Endodermal cell (in vitro differentiated cells): ENCODE data around the gene SLC36A4. TPM values are rescaled to one million over a fixed set of nuclear protein-coding genes. Genes with fewer than 3 reads are reported as not detected.

Experiments used
- DNase-seq: peaks from one replicate; pipeline ENCODE4 v3.0.0-alpha.2; 2017
- H3K27ac ChIP-seq: 2 replicates; pipeline ENCODE4 v1.5.1; 2013; ENCODE audit warnings: mild to moderate bottlenecking, low read depth, low read length, moderate library complexity
- H3K27me3 ChIP-seq: 2 replicates; pipeline ENCODE4 v1.6.1; 2013; ENCODE audit warnings: mild to moderate bottlenecking, low read length, moderate library complexity; ENCODE audit not compliant: insufficient read depth, control insufficient read depth, poor library complexity, severe bottlenecking
- H3K36me3 ChIP-seq: 2 replicates; pipeline ENCODE4 v1.7.0; 2013; ENCODE audit warnings: mild to moderate bottlenecking, low read length, moderate library complexity; ENCODE audit not compliant: control insufficient read depth, insufficient read depth
- H3K4me1 ChIP-seq: one replicate; pipeline ENCODE4 v1.7.0; 2013; ENCODE audit warnings: low read length; ENCODE audit not compliant: control insufficient read depth, insufficient read depth
- H3K4me3 ChIP-seq: 2 replicates; pipeline ENCODE4 v1.5.1; 2013; ENCODE audit warnings: mild to moderate bottlenecking, low read length, moderate library complexity
- H3K9ac ChIP-seq: 2 replicates; pipeline ENCODE4 v1.6.1; 2013; ENCODE audit warnings: mild to moderate bottlenecking, low read length, moderate library complexity; ENCODE audit not compliant: poor library complexity, severe bottlenecking; ENCODE audit errors: extremely low read depth
- H3K9me3 ChIP-seq: 2 replicates; pipeline ENCODE4 v1.6.1; 2013; ENCODE audit warnings: mild to moderate bottlenecking, low read length, moderate library complexity; ENCODE audit not compliant: control insufficient read depth
- H3K27ac Mint-ChIP-seq: 2 replicates; pipeline ENCODE4 v1.8.0; 2020; ENCODE audit warnings: mixed read lengths
- H3K27me3 Mint-ChIP-seq: 2 replicates; pipeline ENCODE4 v1.8.0; 2021; ENCODE audit warnings: mild to moderate bottlenecking, mixed read lengths; ENCODE audit not compliant: insufficient read depth
- H3K36me3 Mint-ChIP-seq: 2 replicates; pipeline ENCODE4 v1.8.0; 2020; ENCODE audit warnings: low read depth, mixed read lengths
- H3K4me1 Mint-ChIP-seq: 2 replicates; pipeline ENCODE4 v1.8.0; 2020; ENCODE audit warnings: mixed read lengths
- H3K4me3 Mint-ChIP-seq: 2 replicates; pipeline ENCODE4 v1.8.0; 2020; ENCODE audit warnings: mild to moderate bottlenecking, moderate library complexity, mixed read lengths
- H3K9me3 Mint-ChIP-seq: 2 replicates; pipeline ENCODE4 v1.8.0; 2020; ENCODE audit warnings: mild to moderate bottlenecking, mixed read lengths
- WGBS, 2 experiments: methylation state at CpG; one replicate each; pipeline versions ENCODE4 v1.1.5 to v1.1.7; 2013; ENCODE audit warnings: missing lambda C conversion rate in 2 of 2, mixed read lengths in 1 of 2; ENCODE audit not compliant: insufficient coverage in 1 of 2, insufficient read length in 1 of 2; 5-methylcytosine and 5-hydroxymethylcytosine counted together
- total RNA-seq, 2 donors: library from RNA; stranded (reverse); fragmentation: NEBNext Ultra II Directional in 1 of 2; extraction: Animal tissue kit (Norgen Biotek cat#: 25700) in 1 of 2; gene quantifications; 2 replicates in 1 of 2; 3 replicates in 1 of 2; pipeline ENCODE4 v1.2.1, GENCODE V29; 2021
- TF ChIP-seq, protein P1 (sequence below): fragments of 200-600 bp; sonication (generic); conservative IDR thresholded peaks from 2 replicates; pipeline ENCODE4 v1.5.0; 2021; ENCODE audit warnings: antibody characterized with exemption, mild to moderate bottlenecking

Gene SLC36A4
- total RNA-seq, 2 donors from 2014 or later: 31.7 to 47.5 TPM

DNA sequence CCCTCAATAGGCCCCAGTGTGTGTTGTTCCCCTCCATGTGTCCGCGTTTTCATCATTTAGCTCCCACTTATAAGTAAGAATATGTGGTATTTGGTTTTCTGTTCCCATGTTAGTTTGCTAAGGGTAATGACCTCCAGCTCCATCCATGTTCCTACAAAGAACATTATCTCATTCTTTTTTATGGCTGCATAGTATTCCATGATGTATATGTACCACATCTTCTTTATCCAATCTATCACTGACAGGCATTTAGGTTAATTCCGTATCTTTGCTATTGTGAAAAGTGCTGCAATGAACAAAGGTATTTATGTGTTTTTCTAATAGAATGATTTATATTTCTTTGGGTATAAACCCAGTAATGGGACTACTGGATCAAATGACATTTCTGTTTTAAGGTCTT lies 42.1 kb downstream of the SLC36A4 start:
- Histone ChIP-seq H3K4me1 (no peaks in the 10 kb centered on the region), H3K9me3 (peaks cover 15% of the 10 kb centered on the region), H3K9ac (no peak overlapping the region), H3K27me3 (no peaks in the 10 kb centered on the region), H3K4me3 (no peak overlapping the region), H3K27ac (no peak overlapping the region), H3K36me3 (peaks cover 54% of the 10 kb centered on the region)
- Mint-ChIP-seq H3K27ac (no peak overlapping the region), H3K27me3 (no peaks in the 10 kb centered on the region), H3K4me3 (no peak overlapping the region), H3K36me3 (peaks cover 29% of the 10 kb centered on the region), H3K9me3 (peaks cover 14% of the 10 kb centered on the region), H3K4me1 (no peaks in the 10 kb centered on the region)
- no peak for DNase-seq
- TF ChIP-seq, protein P1, sequence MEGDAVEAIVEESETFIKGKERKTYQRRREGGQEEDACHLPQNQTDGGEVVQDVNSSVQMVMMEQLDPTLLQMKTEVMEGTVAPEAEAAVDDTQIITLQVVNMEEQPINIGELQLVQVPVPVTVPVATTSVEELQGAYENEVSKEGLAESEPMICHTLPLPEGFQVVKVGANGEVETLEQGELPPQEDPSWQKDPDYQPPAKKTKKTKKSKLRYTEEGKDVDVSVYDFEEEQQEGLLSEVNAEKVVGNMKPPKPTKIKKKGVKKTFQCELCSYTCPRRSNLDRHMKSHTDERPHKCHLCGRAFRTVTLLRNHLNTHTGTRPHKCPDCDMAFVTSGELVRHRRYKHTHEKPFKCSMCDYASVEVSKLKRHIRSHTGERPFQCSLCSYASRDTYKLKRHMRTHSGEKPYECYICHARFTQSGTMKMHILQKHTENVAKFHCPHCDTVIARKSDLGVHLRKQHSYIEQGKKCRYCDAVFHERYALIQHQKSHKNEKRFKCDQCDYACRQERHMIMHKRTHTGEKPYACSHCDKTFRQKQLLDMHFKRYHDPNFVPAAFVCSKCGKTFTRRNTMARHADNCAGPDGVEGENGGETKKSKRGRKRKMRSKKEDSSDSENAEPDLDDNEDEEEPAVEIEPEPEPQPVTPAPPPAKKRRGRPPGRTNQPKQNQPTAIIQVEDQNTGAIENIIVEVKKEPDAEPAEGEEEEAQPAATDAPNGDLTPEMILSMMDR: no peak
- WGBS, 2 experiments: 80 to 100% methylated on average over 1 of the region's 3 CpGs

GRCh38 chr11:93145390-93145915 lies 52.3 kb downstream of the SLC36A4 start:
- H3K4me1 Mint-ChIP-seq: peaks cover 5% of the 10 kb centered on the region
- no peaks in the 10 kb centered on the region for H3K27me3 Mint-ChIP-seq
- H3K27ac Mint-ChIP-seq: no peak overlapping the region
- H3K36me3 Mint-ChIP-seq: peaks cover 4% of the 10 kb centered on the region
- peaks cover 7% of the 10 kb centered on the region for H3K9me3 ChIP-seq
- no peak overlapping the region for H3K4me3 ChIP-seq
- 86 to 89% methylated on average over 5 to 6 of the region's 6 CpGs for WGBS, 2 experiments
- DNase-seq: no peak
- H3K4me3 Mint-ChIP-seq: no peak overlapping the region
- H3K9ac ChIP-seq: no peak overlapping the region
- H3K9me3 Mint-ChIP-seq: no peaks in the 10 kb centered on the region
- peaks cover 5% of the 10 kb centered on the region for H3K36me3 ChIP-seq
- no peaks in the 10 kb centered on the region for H3K27me3 ChIP-seq
- H3K27ac ChIP-seq: no peak overlapping the region
- TF ChIP-seq, protein P1: no peak
- H3K4me1 ChIP-seq: no peaks in the 10 kb centered on the region

- no peak overlapping the region for H3K27ac ChIP-seq
- Mint-ChIP-seq H3K27me3 (no peaks in the 10 kb centered on the region), H3K27ac (no peak overlapping the region), H3K36me3 (peaks cover 4% of the 10 kb centered on the region), H3K4me3 (no peak overlapping the region), H3K9me3 (no peaks in the 10 kb centered on the region), H3K4me1 (peaks cover 3% of the 10 kb centered on the region)
- peaks cover 4% of the 10 kb centered on the region for H3K36me3 ChIP-seq
- TF ChIP-seq, protein P1: no peak
- H3K9ac ChIP-seq: no peak overlapping the region
- H3K9me3 ChIP-seq: peaks cover 7% of the 10 kb centered on the region
- H3K4me3 ChIP-seq: no peak overlapping the region
- DNase-seq: no peak
- H3K4me1 ChIP-seq: no peaks in the 10 kb centered on the region
- H3K27me3 ChIP-seq: no peaks in the 10 kb centered on the region
These were observed 54.0 kb downstream of the SLC36A4 start for GRCh38 chr11:93143800-93144199.
